Measurements from ENCODE around the gene CFAP43.

- no peak for TF ChIP-seq CTCF (conservative IDR thresholded peaks at IDR 0.05 in 1 of 2, IDR thresholded peaks at IDR 0.05 in 1 of 2; ENCODE audit: low read depth in 1 of 2, low read length in 2 of 2)
- TF ChIP-seq EZH2 (IDR thresholded peaks at IDR 0.05; ENCODE audit: low read length, missing control alignments), result no peak
Measured at GRCh38 chr10:104150139-104150538, 82.0 kb downstream of the CFAP43 start.

All from fibroblast of lung (primary cell).